Fibroblast of mammary gland (primary cell): Measurements from ENCODE around the gene DAPK1.
A peak's percentile ranks its signal among the peaks of the same experiment; 100 is the strongest.

Source experiments
- DNase-seq: peaks from one replicate; pipeline ENCODE4 v3.0.0-alpha.2; 2010; ENCODE audit warnings: low read depth
- H3K4me3 ChIP-seq: 2 replicates; pipeline ENCODE4 v1.5.1; 2011; ENCODE audit warnings: low read depth, mild to moderate bottlenecking, low read length, moderate library complexity; ENCODE audit not compliant: control insufficient read depth
- CTCF ChIP-seq: conservative IDR thresholded peaks from 2 replicates; pipeline ENCODE4 v1.5.1; 2011; ENCODE audit warnings: low read depth, low read length, inconsistent platforms; ENCODE audit not compliant: control insufficient read depth, insufficient read depth

The DAPK1 gene

GRCh38 chr9:87638292-87638691 is 140.6 kb downstream of the DAPK1 start:
- DNase-seq: no peak
- no peak for TF ChIP-seq CTCF
- H3K4me3 ChIP-seq: no peak overlapping the region

GRCh38 chr9:87639949-87640348 is 142.3 kb downstream of the DAPK1 start:
- no peak for TF ChIP-seq CTCF
- H3K4me3 ChIP-seq: no peak overlapping the region

GRCh38 chr9:87640385-87640795 is 142.7 kb downstream of the DAPK1 start:
- TF ChIP-seq CTCF: no peak
- no peak overlapping the region for H3K4me3 ChIP-seq
- DNase-seq: peak; percentile 32

More at GRCh38 chr9:87639949-87640348, 142.3 kb downstream of the DAPK1 start:
- DNase-seq: no peak

- TF ChIP-seq CTCF: no peak
- H3K4me3 ChIP-seq: no peak overlapping the region
- no peak for DNase-seq
Measured at GRCh38 chr9:87641067-87641466, 143.4 kb downstream of the DAPK1 start.

- H3K4me3 ChIP-seq: no peak overlapping the region
- no peak for DNase-seq
- TF ChIP-seq CTCF: no peak
Measured at GRCh38 chr9:87642330-87643106, 144.9 kb downstream of the DAPK1 start.

- no peak for DNase-seq
- no peak for TF ChIP-seq CTCF
- no peak overlapping the region for H3K4me3 ChIP-seq
Measured at GRCh38 chr9:87643107-87643650, 145.5 kb downstream of the DAPK1 start.
